Measurements from ENCODE around the gene LPCAT3.
A peak's percentile ranks its signal among the peaks of the same experiment; 100 is the strongest.
"Not testable (repeated sequence)": the region's sequence is repeated elsewhere in the genome, so short reads cannot be mapped to it uniquely, and the experiment has no call there.

LPCAT3 gene, protein sequence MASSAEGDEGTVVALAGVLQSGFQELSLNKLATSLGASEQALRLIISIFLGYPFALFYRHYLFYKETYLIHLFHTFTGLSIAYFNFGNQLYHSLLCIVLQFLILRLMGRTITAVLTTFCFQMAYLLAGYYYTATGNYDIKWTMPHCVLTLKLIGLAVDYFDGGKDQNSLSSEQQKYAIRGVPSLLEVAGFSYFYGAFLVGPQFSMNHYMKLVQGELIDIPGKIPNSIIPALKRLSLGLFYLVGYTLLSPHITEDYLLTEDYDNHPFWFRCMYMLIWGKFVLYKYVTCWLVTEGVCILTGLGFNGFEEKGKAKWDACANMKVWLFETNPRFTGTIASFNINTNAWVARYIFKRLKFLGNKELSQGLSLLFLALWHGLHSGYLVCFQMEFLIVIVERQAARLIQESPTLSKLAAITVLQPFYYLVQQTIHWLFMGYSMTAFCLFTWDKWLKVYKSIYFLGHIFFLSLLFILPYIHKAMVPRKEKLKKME

DNA sequence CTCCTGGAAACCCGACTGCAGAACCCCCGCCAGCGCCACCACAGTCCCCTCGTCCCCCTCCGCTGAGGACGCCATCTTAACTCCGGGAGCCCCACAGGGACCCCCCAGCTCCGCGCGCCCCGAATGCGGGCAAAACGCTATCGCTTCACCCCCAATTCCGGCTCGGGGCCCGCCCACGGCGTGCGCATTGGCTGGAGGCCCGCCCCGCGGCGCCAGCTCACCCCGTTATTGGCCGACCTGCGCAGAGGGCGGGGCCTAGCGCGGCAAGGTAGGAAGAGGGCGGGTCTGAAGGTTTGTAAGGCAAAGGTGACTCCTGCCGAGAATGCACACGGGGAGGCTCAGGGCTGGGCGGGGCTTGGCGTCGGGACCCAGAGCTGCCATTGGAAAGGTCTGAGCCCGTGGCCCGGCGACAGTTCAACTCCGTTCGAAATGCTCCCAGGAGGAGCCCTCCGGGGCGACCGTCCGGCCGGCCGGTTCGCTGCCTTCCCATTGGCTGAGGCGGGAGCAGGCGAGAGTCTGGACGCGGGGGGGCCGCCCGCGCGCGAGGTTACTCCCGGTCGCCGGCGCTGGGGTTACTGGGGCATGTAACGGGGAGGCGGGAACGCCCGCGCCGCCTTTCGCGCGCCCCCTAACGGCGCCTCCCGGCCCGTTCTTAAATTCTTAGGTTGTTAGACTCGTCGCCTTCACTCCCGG lies at the start of gene LPCAT3:
LPCAT3 (minus strand) TSS at position 127 of the 693 bp plus-strand sequence; CDS start at position 75, 52 bp downstream.
- DNase-seq, result peak; percentile 97

DNA sequence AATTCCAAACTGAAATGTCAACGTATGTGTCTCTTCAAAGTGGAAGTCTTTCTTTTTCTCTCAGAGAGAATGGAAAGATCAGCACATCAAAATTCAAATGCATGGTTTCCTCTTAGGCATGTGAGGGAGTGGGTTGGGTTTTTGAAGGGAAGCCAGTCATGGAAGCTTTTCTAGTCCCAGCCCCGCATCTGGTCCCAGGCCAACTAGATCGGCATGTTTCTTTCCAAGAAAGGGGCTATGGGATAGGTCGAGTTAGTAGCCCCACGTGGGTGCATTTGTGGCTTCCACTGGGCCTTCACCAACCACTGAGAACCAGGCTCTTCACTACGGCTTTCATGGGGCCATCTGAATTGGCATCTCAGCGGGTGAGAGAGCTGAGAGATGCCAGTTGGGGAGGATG lies 48.8 kb upstream of the LPCAT3 start:
- DNase-seq, result no peak

DNA sequence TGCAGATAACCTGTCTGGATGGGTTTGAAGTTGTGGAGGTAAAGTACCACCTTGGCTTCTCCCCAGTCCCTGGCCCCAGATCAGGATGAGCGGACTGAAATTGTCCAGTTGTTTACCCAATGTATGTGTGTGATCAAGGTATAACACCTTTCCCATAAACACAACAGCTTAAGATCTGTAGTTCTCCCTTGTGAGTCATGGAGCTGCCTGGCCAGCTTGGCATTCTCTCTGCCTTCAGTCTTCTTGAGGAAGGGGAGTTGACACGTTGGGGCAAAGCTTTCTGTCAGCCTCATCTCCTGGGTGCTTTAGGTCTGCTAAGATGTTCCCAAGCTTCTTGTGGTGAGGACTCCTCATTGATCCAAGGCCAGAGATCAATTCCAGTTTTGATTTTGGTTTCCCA lies 48.3 kb upstream of the LPCAT3 start:
- no peak for DNase-seq

DNA sequence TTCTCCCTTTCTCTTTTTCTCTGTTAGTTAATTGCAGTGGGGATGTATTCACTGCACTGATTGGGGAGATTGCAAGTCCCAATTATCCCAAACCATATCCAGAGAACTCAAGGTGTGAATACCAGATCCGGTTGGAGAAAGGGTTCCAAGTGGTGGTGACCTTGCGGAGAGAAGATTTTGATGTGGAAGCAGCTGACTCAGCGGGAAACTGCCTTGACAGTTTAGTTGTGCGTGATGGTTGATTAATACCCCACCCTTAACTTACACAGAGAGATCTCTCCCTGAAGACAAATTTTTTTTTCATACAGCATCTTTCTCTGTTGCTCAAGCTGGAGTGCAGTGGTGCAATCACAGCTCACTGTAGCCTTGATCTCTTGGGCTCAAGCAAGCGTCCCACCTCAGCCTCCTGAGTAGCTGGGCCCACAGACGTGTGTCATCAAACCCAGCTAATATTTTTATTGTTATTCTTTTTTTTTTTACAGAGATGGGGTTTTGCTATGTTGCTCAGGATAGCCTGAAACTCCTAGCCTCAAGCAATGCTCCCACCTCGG lies 46.9 kb upstream of the LPCAT3 start:
- DNase-seq, result no peak

DNA sequence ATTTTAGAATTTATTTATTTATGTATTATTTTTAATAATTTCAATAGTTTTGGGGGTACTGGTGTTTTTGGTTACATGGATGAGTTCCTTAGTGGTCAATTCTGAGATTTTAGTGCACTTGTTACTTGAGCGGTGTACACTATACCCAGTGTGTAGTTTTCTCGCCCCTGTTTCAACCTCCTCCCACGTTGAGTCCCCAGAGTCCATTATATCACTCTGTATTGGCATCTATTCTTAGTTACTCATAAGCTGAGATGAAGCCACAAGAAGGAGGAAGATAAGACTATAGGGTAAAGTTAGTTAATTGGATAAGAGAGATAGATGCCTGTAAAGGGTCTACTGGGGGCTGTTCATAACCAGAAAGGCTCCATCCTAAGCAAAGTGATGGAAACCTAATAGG lies 46.2 kb upstream of the LPCAT3 start:
- no peak for DNase-seq

DNA sequence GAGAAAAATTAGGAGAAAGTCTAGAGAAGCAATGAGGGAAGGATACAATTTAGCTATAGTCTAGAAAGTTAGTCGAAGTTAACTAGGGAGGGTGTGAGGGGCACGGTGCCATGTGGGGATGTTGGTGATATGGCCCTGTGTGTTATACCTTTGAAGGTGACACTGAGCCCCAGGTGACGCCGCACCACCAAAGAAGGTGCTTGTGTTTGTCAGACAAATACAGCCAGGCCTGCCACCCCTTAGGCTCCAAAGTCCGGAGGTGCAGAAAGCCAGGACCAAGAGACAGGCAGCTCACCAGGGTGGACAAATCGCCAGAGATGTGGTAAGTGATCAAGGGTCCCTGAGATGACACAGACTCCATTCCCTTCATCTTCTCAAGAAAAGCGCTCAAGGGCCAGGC lies 43.3 kb upstream of the LPCAT3 start:
- DNase-seq, result no peak

DNA sequence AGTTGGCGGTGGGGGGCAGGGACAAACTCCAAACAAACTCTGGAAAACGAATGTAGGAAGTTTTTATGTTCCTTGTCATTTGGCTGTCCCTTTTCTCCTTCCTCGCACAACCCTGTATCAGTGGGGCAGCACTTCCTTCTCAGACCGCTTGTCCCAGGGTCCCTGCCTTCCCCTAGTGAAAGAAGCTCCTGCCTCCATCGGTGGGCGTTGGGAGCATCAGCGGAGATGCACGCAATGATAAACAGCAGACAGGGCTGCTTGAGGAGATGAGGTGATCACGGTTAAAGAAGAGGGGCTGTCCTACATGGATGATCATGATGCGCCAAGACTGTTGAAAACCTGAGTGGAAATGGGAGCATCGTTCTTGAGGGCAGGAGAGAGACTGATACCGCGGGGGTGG lies 42.9 kb upstream of the LPCAT3 start:
- no peak for DNase-seq

DNA sequence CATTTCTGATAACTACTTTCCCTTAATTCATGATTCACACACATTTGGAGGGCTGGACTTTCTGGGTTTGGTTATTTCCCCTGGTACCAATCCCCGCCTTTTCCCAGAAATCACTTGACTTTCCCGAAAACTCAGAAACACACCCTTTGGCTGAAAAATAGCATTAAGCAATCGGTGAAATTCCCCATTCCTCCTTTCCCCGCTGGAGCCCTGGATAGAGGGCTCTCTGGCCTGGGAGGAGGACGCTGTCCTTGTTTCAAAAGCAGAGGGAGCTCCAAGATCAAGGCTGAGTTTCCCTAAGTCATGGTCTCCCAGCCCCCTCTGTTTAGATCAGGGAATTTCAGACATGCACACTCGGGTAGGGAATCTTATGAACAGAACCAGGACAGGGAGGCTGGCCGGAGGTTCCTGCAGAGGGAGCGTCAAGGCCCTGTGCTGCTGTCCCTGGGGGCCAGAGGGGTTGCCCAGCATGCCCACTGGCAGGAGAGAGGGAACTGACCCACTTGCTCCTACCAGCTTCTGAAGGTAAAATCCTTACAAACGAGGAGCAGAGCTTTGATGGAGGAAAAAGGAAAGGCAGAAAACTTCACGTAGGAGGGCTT lies 42.2 kb upstream of the LPCAT3 start, which contains the start of gene C1S:
C1S (plus strand) TSS at position 366 of the 602 bp plus-strand sequence. CDS start 1,195 bp downstream, outside the sequence.
- DNase-seq, result no peak

DNA sequence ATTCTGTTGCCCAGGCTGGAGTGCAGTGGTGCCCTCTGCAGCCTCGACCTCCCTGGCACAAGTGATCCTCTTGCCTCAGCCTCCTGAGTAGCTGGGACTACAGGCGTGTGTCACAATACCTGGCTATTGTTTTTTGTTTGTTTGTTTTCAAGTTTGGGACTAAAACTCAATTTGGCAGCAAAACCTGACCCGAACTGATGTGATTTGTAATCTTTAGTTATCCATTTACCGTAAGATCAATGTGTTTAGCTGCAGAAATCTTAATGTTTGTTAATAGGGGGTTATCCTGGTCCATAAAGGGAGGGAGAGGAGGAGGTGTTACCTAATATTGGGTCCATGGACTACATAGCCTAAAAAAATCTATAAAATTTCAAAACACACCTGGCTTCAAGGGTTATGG lies 41.5 kb upstream of the LPCAT3 start:
- DNase-seq, result no peak

DNA sequence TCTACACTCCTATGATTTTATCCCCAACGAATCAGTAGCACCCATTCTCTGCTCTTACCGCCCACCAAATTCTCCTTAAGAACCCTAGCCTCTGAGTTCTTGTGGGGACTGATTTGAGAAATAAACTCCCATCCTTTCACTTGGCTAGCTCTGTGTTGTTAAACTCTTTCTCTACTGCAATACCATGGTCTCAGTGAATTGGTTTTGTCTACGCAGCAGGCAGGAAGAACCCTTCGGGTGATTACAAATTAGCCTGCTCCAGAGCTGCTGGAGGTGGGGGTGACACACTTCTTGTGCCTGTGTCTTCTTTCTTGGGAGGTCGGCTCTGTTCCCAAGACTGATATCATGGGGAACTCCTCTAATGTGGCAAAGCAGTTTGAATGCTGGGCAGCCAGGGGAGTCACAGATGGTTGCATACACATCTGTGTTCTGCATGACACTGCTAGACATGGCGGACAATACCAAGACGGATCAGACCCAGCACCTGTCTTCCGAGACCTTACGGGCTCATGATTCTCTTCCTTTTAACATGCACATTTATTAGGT lies 40.6 kb upstream of the LPCAT3 start:
- no peak for DNase-seq

DNA sequence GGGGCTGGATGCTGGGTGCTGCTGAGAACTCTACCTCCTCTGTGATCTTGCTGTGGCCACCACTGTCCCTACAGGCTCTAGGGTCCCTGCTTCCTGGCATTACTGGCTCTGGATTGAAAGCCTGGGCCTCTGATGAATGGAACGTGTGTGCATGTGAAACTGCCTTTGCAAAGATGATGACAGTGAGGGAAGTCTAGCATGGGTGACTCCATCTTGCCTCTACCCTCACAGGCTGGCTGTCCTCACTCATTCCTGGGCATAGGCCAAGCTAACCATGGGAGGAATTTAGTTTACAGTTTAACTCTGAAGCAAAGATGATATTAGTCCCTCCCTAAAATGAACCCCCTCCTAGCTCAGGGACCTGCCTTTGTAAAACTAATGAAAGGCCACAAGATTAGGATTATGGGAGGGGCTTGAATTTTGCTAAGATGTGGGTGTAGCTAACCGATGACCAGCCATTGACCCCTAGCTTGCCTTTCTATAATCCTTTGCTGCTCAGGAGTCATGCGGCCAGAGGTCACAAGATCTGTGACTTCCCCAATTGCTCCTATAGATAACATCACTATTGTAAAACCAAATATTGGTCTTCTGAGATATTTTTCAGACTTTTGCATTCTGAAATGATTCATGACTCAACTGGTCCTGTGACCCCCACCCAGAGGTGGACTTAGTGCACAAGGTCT lies 40.0 kb upstream of the LPCAT3 start:
- no peak for DNase-seq

DNA sequence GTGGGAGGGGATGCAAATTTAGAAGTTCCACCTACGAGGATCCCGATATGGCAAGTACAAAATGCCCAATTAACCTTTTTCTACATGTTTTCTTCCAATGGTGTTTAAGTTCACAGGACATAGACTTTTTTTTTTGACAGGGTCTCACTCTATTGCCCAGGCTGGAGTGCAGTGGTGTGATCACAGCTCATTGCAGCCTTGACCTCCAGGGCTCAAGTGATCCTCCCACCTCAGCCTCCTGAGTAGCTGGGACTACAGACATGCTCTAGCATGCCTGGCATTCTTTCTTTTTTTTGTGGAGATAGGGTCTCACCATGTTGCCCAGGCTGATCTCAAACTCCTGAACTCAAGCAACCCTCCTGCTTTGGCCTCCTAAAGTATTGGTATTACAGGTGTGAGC lies 37.5 kb upstream of the LPCAT3 start:
- DNase-seq, result not testable (repeated sequence)

DNA sequence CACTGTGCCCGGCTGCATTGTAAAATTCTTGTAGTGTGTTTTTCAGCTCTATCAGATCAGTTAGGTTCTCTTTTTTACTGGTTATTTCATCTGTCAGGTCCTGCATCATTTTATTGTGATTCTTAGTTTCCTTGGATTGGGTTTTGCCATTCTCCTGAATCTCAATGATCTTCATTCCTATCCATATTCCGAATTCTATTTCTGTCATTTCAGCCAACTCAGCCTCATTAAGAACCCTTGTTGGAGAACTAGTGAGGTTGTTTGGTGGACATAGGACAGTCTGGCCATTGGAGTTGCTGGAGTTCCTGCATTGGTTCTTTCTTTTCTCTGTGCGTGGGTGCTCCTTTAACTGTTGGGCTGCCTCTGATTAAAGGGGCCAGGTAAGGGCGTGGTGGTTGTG lies 36.6 kb upstream of the LPCAT3 start:
- no peak for DNase-seq

DNA sequence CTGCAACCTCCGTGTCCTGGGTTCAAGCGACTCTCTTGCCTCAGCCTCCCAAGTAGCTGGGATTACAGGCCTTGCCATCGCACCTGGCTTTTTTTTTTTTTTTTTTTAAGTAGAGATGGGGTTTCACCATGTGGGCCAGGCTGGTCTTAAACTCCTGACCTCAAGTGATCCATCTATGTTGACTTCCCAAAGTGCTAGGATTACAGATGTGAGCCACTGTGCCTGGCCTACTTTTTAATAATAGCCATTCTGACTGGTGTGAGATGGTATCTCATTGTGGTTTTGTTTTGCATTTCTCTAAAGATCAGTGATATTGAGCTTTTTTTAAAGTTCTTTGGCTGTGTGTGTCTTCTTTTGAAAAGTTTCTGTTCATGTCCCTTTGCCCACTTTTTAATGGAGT lies 31.7 kb upstream of the LPCAT3 start:
- not testable (repeated sequence) for DNase-seq

DNA sequence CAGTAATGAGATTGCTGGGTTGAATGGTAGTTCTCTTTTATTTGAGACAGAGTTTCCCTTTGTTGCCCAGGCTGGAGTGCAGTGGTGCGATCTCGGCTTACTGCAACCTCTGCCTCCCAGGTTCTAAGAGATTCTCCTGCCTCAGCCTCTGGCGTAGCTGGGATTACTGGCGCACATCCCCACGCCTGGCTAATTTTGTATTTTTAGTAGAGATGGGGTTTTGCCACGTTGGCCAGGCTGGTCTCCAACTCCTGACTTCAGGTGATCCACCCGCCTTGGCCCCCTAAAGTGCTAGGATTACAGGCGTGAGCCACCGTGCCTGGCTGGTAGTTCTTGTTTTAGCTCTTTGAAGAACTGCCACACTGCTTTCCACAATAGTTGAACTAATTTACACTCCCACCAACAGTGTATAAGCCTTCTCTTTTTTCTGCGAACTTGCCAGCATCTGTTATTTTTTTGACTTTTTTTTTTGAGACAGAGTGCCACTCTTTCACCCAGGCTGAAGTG lies 31.2 kb upstream of the LPCAT3 start:
- DNase-seq, result not testable (repeated sequence)

DNA sequence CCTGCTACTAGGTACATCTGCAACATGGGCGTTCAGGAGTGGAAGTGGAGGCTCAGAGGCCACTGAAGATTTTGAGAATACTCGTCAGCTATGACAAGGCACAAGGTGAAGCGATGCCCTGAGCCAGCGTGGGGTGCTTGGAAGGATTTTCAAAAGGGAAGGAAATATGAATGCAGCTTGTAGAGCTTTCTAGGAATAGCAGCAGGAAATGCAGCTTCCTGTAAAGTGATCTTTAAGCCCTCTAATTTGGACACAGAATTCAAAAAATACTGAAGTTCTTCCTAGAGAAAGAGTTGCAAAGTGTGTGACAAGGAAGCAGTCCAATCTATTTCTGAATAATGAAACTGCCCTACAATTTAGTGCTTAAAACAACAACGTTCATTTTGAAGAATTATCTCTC lies 29.0 kb upstream of the LPCAT3 start:
- DNase-seq, result no peak

DNA sequence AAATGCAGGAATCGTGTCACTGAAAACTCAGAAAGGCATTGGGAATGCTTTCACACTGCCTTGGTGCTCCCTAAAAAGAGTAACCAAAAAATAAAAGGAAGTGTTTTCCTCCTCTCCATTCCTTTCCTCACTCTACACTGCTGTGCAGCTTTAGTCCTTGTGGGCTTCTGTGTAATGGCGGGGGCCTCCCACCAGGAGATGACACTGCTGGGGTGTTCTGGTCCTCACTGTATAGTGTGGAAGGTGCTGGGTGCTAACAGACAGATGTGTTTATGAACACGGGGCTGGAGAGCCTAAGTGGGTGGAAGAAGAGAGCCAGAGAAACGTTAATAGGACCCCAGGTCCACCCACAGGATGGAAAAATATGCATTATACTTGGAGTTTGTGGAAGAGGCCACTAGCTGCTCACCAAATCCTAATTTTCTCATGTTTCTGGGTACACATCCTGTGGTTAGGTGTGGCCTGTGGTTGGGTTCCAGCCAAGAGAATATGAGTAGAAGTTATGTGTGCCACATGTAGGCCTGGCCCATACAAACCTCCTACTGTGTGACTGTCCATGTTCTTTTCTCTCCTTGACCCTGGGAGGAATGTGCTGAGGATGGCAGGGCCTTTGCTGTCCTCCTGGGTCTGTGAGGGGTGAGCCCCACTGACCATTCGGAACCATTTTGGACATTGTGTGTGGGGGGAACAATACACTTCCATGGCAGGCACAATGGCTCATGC lies 28.3 kb upstream of the LPCAT3 start:
- no peak for DNase-seq

DNA sequence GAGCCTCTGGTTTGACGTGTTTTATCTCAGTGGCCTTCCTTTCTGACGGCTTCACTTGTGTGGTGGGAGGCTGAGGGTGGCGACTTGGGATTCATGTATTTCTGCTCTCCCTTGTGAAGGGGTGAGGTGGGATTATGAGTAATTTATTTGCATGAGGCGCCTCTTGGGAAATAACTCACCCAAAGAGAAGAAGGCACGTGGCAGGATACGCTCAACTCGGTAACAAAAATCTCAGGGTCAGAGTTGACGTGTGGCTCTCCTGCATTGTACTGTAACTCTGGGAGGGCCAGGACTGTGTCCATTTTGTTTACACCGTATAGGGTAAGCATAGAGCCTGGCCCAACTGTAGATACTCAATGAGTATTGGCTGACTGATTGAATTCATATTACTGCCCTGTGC lies 27.6 kb upstream of the LPCAT3 start:
- no peak for DNase-seq

DNA sequence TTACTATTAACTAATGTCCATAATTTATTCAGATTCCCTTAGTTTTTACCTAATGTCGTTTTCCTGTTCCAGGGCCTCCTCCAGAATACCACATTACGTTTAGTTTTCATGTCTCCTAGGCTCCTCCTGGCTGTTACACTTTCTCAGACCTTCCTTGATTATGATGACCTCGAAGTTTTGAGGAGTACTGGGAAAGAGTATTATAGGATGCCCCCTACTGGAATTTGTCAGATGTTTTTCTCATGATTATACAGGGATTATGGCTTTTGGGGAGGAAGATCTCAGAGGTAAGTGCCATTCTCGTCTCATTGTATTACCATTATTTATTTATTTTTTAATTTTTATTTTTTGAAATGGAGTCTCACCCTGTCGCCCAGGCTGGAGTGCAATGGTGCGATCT lies 24.6 kb upstream of the LPCAT3 start:
- no peak for DNase-seq

DNA sequence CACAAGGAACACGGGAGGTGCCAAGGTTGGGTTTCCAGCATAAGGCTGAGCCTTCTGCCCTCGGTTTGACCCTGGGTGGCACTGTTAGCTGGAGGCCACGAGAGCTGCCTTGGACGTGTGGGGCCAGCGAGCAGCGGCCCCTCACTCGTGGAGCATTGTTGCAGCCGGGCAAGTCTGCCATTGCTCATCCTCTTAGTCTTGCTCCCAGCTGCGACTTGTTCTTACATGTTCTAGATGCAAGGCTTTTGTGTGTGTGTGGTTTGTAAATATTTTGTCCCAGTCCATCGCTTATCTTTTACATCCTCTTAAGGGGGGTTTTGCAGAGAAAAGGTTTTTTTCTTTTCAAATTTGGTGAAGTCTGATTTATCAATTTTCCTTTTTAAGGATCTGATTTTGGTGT lies 21.1 kb upstream of the LPCAT3 start:
- no peak for DNase-seq

DNA sequence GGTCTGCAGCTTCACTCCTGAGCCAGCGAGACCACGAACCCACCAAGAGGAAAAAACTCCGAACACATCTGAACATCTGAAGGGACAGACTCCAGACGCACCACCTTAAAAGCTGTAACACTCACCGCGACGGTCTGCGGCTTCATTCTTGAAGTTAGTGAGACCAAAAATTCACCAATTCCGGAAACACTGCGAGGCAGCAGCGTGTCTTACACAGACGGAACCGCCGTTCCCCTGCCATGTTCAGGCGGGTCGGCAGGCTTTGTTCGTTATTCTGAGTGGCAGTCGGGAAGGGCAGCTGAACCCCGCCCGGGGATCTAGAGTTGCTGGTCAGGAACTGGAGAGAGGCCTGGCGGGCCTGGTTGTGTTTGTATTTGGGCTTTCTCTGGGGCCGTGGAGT lies 20.3 kb upstream of the LPCAT3 start:
- no peak for DNase-seq

DNA sequence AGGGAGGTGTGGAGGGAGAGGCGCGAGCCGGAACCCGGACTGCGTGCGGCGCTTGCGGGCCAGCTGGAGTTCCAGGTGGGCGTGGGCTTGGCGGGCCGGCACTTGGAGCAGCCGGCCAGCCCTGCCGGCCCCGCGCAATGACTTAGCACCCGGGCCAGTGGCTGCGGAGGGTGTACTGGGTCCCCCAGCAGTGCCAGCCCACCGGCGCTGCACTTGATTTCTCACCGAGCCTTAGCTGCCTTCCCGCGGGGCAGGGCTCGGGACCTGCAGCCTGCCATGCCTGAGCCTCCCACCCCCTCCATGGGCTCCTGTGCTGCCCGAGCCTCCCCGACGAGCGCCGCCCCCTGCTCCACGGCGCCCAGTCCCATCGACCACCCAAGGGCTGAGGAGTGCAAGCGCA lies 19.1 kb upstream of the LPCAT3 start:
- not testable (repeated sequence) for DNase-seq

Data from activated CD4-positive, alpha-beta T cell treated with anti-CD3 and anti-CD28 coated beads, Interleukin-2, amount 50 U/mL, for 4 hours (primary cell).